Measurements from ENCODE around the gene SCNN1A. TPM values are rescaled to one million over a fixed set of nuclear protein-coding genes. Genes with fewer than 3 reads are reported as not detected.

Gene SCNN1A
- total and polyA plus RNA-seq, 2 donors (not counting 1 experiment from before 2014, with no cell fraction given) = 0.20 TPM; not detected in 1

DNA sequence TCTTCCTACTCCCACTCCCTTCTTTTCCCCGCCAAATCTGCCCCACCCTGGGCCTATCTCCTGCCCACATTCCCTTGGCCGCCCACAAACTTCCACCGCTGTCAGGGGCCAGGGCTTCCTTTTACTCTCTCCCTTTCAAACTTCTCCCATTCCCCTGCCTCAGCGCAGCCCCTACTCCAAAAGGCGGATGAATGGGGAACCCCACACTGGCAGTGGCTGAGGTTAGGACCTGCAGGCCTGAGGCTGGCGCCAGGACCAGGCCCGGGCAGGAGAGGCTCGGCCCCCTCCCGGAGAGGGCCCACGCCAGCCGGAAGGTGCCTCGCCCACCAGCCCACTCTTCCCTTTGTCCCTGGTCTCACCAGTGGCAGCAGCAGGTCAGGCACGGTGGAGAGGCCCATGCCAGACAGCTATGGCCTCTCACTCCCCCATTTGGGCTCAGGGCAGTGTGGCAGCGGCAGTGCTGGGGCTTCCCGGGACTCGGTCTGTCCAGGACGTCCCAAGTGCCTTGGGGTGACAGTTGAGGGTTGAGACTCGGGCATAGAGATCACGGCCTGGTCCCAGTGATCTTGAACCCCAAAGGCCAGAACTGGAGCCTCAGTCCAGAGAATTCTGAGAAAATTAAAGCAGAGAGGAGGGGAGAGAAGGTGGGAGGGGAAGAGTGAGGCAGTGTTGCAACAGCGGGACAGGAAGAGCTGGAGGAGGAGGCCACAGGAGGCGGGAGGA, 33.8 kb downstream of the SCNN1A start, which contains the start of gene TNFRSF1A:
TNFRSF1A (minus strand) TSS at position 660 of the 723 bp plus-strand sequence; CDS start at position 398, 262 bp downstream.
- peaks cover 0 to 92% (median 71%) of the 10 kb centered on the region in 4 experiments for H3K27me3 ChIP-seq (replicated peaks in 1 of 4; ENCODE audit: control extremely low read depth in 1 of 4, control insufficient read depth in 3 of 4, insufficient read depth in 4 of 4, low read length in 3 of 4)
- intact Hi-C loops (cut with micrococcal nuclease) = no loop called here
- ATAC-seq (ENCODE audit: low read depth) (no peak), DNase-seq (no peak)
- ChIA-PET POLR2A (interaction anchor here (0.6 kb wide), 1 partner anchor 81 kb away, joined by 3 read pairs; no protein-coding TSS in a partner anchor), CTCF (no interaction called here)
- 6% methylated on average over 20 of the region's 21 CpGs for WGBS (ENCODE audit: insufficient coverage)
- Mint-ChIP-seq H3K27me3 (peaks cover 44% of the 10 kb centered on the region), H3K9me3 (ENCODE audit: insufficient read depth) (no peaks in the 10 kb centered on the region), H3K4me1 (peaks cover 5% of the 10 kb centered on the region), H3K27ac (no peak within 1 kb of the TSS), H3K4me3 (peak within 1 kb of the TSS; percentile 2)
- H4K20me1 ChIP-seq (ENCODE audit: control insufficient read depth, insufficient read depth, low read length, poor library complexity, severe bottlenecking) = no peaks in the 10 kb centered on the region
- H2AFZ ChIP-seq (ENCODE audit: insufficient read depth, low read depth, low read length, poor library complexity, severe bottlenecking) = no peak within 1 kb of the TSS
- peak within 1 kb of the TSS in 3 of 5 experiments; percentile 15 to 55 (median 24) for H3K4me3 ChIP-seq (ENCODE audit: control extremely low read depth in 1 of 5, extremely low read depth in 1 of 5, insufficient read depth in 1 of 5, low read depth in 2 of 5, low read length in 4 of 5)
- no peak within 1 kb of the TSS for H3K27ac ChIP-seq (ENCODE audit: low read length in 2 of 2)
- H3K4me2 ChIP-seq (replicated peaks; ENCODE audit: low read depth, low read length, poor library complexity, severe bottlenecking) = peak within 1 kb of the TSS; percentile 36
- peak within 1 kb of the TSS; percentile 21 for H3K9ac ChIP-seq (ENCODE audit: low read length)
- H3K4me1 ChIP-seq (ENCODE audit: control insufficient read depth in 2 of 2, insufficient read depth in 2 of 2, low read length in 2 of 2) = peaks cover 42 to 58% of the 10 kb centered on the region in 2 donors
- H3K79me2 ChIP-seq (ENCODE audit: control insufficient read depth, insufficient read depth, low read length) = no peaks in the 10 kb centered on the region
- TF ChIP-seq EZH2 (IDR thresholded peaks at IDR 0.05; ENCODE audit: borderline replicate concordance, insufficient read depth, low read depth, low read length, poor library complexity, severe bottlenecking) (no peak), CTCF (IDR thresholded peaks at IDR 0.05) (no peak)
- H3K9me3 ChIP-seq (ENCODE audit: control extremely low read depth in 1 of 3, control insufficient read depth in 2 of 3, insufficient read depth in 1 of 3, low read length in 2 of 3) = peaks cover 0 to 31% (median 0%) of the 10 kb centered on the region in 3 donors
- no peaks in the 10 kb centered on the region for H3K36me3 ChIP-seq (replicated peaks in 1 of 2; ENCODE audit: control extremely low read depth in 1 of 2, control insufficient read depth in 1 of 2, extremely low read depth in 1 of 2, insufficient read depth in 2 of 2, low read length in 1 of 2)

Measured in B cell (primary cell).